RWPE2 (cell line): ENCODE results near the gene ZNF316.
A peak's percentile ranks its signal among the peaks of the same experiment; 100 is the strongest.

ENCODE experiments used
- ATAC-seq: fragments of 200-7000 bp; cut with Tn5 transposase; 3 replicates; pipeline ENCODE4 v1.9.1; 2021; ENCODE audit warnings: low read depth
- DNase-seq: peaks from one replicate; pipeline ENCODE4 v3.0.0-alpha.2; 2020; ENCODE audit warnings: low spot score
- H3K27ac ChIP-seq: fragments of 450-650 bp; 2 replicates; pipeline ENCODE4 v1.5.1; 2017; ENCODE audit warnings: mild to moderate bottlenecking; ENCODE audit not compliant: poor library complexity, severe bottlenecking
- H3K27me3 ChIP-seq: fragments of 250-450 bp; sonication (Bioruptor Pico); 2 replicates; pipeline ENCODE4 v1.5.1; 2021; ENCODE audit warnings: mild to moderate bottlenecking, moderate library complexity; ENCODE audit not compliant: insufficient read depth, poor library complexity, severe bottlenecking
- H3K36me3 ChIP-seq: fragments of 250-450 bp; sonication (Bioruptor Pico); 2 replicates; pipeline ENCODE4 v1.5.1; 2020; ENCODE audit warnings: low read depth, mild to moderate bottlenecking, moderate library complexity
- H3K4me1 ChIP-seq: fragments of 250-450 bp; sonication (Bioruptor Pico); 2 replicates; pipeline ENCODE4 v1.5.1; 2021; ENCODE audit warnings: mild to moderate bottlenecking, moderate library complexity; ENCODE audit not compliant: insufficient read depth, poor library complexity, severe bottlenecking
- H3K4me3 ChIP-seq: fragments of 250-450 bp; sonication (Bioruptor Pico); 2 replicates; pipeline ENCODE4 v1.5.1; 2021; ENCODE audit warnings: mild to moderate bottlenecking, moderate library complexity; ENCODE audit not compliant: severe bottlenecking
- H3K9me3 ChIP-seq: fragments of 250-450 bp; sonication (Bioruptor Pico); 2 replicates; pipeline ENCODE4 v1.5.1; 2021; ENCODE audit warnings: mild to moderate bottlenecking, moderate library complexity; ENCODE audit not compliant: severe bottlenecking
- TF ChIP-seq, protein P1 (sequence below): fragments of 450-650 bp; IDR thresholded peaks from one replicate; pipeline ENCODE4 v1.5.1; 2017; ENCODE audit warnings: mild to moderate bottlenecking, moderate library complexity; ENCODE audit not compliant: poor library complexity, severe bottlenecking

The ZNF316 gene

DNA sequence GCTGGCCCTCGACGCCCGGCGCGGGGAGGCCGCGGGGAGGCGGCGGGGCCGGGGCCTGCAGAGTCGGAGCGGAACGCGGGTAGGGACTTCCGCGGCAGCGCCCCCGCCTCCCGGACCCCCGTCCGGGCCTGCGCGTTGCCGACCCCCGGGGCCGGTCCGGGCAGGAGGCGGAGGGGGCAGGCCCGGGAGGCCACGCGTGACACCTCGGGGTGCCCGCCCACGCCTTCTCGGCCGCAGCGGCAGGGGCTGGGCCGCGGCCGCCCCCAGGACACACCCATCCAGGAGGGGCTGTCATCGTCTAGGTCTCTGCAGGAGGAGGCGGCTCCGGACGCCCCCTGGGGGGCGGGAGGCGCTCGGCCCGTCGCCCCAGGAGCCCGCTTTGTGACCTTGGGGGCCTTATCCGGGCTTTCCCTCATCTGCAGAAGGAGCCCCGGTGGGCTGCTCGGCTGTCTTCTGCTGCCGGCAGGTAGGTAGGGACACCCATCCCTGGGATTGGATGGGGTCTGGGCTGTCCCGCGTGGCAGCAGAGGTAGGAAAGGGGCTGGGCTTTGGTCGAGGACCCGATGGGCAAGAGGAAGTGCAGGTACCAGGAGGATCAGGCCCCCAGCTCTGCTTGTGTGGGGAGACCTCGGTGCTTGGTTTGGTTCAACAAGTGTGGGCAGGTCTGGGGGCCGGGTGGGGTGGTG lies 569 bp downstream of the ZNF316 start:
- H3K27me3 ChIP-seq: no peaks in the 10 kb centered on the region
- no peaks in the 10 kb centered on the region for H3K9me3 ChIP-seq
- TF ChIP-seq, protein P1, sequence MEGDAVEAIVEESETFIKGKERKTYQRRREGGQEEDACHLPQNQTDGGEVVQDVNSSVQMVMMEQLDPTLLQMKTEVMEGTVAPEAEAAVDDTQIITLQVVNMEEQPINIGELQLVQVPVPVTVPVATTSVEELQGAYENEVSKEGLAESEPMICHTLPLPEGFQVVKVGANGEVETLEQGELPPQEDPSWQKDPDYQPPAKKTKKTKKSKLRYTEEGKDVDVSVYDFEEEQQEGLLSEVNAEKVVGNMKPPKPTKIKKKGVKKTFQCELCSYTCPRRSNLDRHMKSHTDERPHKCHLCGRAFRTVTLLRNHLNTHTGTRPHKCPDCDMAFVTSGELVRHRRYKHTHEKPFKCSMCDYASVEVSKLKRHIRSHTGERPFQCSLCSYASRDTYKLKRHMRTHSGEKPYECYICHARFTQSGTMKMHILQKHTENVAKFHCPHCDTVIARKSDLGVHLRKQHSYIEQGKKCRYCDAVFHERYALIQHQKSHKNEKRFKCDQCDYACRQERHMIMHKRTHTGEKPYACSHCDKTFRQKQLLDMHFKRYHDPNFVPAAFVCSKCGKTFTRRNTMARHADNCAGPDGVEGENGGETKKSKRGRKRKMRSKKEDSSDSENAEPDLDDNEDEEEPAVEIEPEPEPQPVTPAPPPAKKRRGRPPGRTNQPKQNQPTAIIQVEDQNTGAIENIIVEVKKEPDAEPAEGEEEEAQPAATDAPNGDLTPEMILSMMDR: peak; percentile 46
- H3K27ac ChIP-seq: peak overlapping the region; percentile 49
- H3K36me3 ChIP-seq: peaks cover 22% of the 10 kb centered on the region
- H3K4me1 ChIP-seq: no peaks in the 10 kb centered on the region
- no peak for DNase-seq
- peak; percentile 46 for ATAC-seq
- peak overlapping the region; percentile 85 for H3K4me3 ChIP-seq

DNA sequence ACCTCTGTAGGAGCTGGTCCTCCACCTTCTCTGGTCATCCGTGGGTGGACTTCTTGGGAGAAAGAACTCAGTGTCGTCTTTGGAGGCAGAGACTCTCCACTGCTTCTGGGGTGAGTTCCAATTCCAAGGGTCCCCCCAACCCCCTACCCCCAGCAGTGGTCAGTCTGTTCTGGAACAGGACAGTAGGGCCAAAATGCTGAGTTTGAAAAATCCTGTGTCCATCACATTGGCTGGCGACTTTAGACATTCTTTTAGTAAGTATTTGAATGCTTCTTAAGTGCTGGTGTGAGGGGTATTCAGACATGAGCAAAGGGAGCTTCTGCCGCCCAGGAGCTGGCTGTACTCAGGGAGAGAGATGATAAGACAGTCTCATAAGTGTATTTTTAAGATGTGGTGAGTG lies 1.9 kb downstream of the ZNF316 start:
- Histone ChIP-seq H3K36me3 (peaks cover 26% of the 10 kb centered on the region), H3K4me3 (no peak overlapping the region), H3K9me3 (no peaks in the 10 kb centered on the region), H3K4me1 (no peaks in the 10 kb centered on the region), H3K27me3 (no peaks in the 10 kb centered on the region), H3K27ac (no peak overlapping the region)
- TF ChIP-seq, protein P1: no peak
- no peak for DNase-seq
- no peak for ATAC-seq

DNA sequence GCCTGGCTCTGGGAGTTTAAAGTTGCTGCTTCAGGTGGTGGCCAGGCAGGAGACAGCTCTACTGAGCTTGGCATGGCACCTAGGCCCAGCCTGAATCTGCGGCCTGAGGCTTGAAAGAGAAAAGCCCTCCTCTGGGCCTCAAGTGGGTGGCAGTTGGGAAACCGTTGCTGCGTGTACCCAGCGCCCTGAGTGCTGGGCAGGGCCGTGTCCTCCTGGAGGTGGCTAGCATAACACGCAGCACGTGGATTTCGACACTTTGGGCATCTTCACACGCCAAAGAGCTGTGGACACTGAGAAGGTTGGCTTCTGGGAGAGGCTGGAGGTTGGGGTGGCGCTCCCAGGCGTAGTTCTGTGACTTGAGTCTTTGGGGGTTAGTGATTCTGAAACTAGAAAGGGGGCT lies 2.5 kb downstream of the ZNF316 start:
- no peaks in the 10 kb centered on the region for H3K27me3 ChIP-seq
- H3K36me3 ChIP-seq: peaks cover 32% of the 10 kb centered on the region
- ATAC-seq (no peak), DNase-seq (no peak)
- H3K9me3 ChIP-seq: no peaks in the 10 kb centered on the region
- H3K27ac ChIP-seq: no peak overlapping the region
- no peaks in the 10 kb centered on the region for H3K4me1 ChIP-seq
- TF ChIP-seq, protein P1: no peak
- no peak overlapping the region for H3K4me3 ChIP-seq

DNA sequence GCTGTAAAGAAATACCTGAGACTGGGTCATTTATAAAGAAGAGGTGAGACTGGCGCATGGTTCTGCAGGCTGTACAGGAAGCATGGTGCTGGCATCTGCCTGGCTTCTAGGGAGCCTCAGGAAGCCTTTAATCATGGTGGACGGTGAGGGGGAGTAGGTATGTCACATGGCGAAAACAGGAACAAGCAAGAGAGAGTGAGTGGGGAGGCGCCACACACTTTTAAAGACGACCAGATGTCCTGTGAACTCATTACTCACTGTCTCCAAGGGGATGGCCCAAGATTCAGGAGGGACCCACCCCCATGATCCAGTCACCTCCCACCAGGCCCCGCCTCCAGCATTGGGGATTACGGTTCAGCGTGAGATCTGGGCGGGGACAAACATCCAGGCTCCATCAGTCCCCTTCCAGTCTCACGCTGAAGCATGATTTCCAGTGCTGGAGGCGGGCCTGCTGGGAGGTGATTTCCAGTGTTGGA lies 3.2 kb downstream of the ZNF316 start:
- H3K27me3 ChIP-seq: no peaks in the 10 kb centered on the region
- TF ChIP-seq, protein P1: no peak
- H3K27ac ChIP-seq: no peak overlapping the region

More for the DNA sequence above, 3.2 kb downstream of the ZNF316 start:
- Histone ChIP-seq H3K36me3 (peaks cover 39% of the 10 kb centered on the region), H3K9me3 (no peaks in the 10 kb centered on the region), H3K4me1 (no peaks in the 10 kb centered on the region), H3K4me3 (no peak overlapping the region)
- DNase-seq (no peak), ATAC-seq (no peak)
